ENCODE data around the gene INSC.

Gene INSC

GRCh38 chr11:15177491-15177890, 62.8 kb downstream of the INSC start:
- no peaks in the 10 kb centered on the region for H3K9me3 Mint-ChIP-seq
- H3K4me3 Mint-ChIP-seq, result no peak overlapping the region
- no peaks in the 10 kb centered on the region for H3K4me1 Mint-ChIP-seq (ENCODE audit: low read depth)
- H3K27ac Mint-ChIP-seq, result no peak overlapping the region
- H3K36me3 Mint-ChIP-seq (ENCODE audit: low read depth), result no peaks in the 10 kb centered on the region
- peaks cover 16% of the 10 kb centered on the region for H3K27me3 Mint-ChIP-seq

- no peaks in the 10 kb centered on the region for H3K4me1 Mint-ChIP-seq (ENCODE audit: low read depth)
- H3K27me3 Mint-ChIP-seq, result peaks cover 13% of the 10 kb centered on the region
These were observed 63.5 kb downstream of the INSC start for GRCh38 chr11:15178214-15178613.

GRCh38 chr11:15179167-15179566, 64.4 kb downstream of the INSC start:
- peaks cover 9% of the 10 kb centered on the region for H3K27me3 Mint-ChIP-seq
- H3K4me1 Mint-ChIP-seq (ENCODE audit: low read depth), result no peaks in the 10 kb centered on the region
- no peak overlapping the region for H3K4me3 Mint-ChIP-seq
- no peak overlapping the region for H3K27ac Mint-ChIP-seq
- H3K9me3 Mint-ChIP-seq, result no peaks in the 10 kb centered on the region
- no peaks in the 10 kb centered on the region for H3K36me3 Mint-ChIP-seq (ENCODE audit: low read depth)

More at GRCh38 chr11:15178214-15178613, 63.5 kb downstream of the INSC start:
- no peak overlapping the region for H3K4me3 Mint-ChIP-seq
- H3K36me3 Mint-ChIP-seq (ENCODE audit: low read depth), result no peaks in the 10 kb centered on the region
- no peak overlapping the region for H3K27ac Mint-ChIP-seq
- no peaks in the 10 kb centered on the region for H3K9me3 Mint-ChIP-seq

GRCh38 chr11:15180212-15180792, 65.6 kb downstream of the INSC start:
- no peaks in the 10 kb centered on the region for H3K9me3 Mint-ChIP-seq
- no peak overlapping the region for H3K4me3 Mint-ChIP-seq
- H3K27me3 Mint-ChIP-seq, result peaks cover 7% of the 10 kb centered on the region
- no peaks in the 10 kb centered on the region for H3K36me3 Mint-ChIP-seq (ENCODE audit: low read depth)
- no peaks in the 10 kb centered on the region for H3K4me1 Mint-ChIP-seq (ENCODE audit: low read depth)
- no peak overlapping the region for H3K27ac Mint-ChIP-seq

- no peaks in the 10 kb centered on the region for H3K36me3 Mint-ChIP-seq (ENCODE audit: low read depth)
These were observed 67.6 kb downstream of the INSC start for GRCh38 chr11:15182372-15182771.

GRCh38 chr11:15185021-15185420, 70.3 kb downstream of the INSC start:
- Mint-ChIP-seq H3K27me3 (peaks cover 12% of the 10 kb centered on the region), H3K36me3 (ENCODE audit: low read depth) (no peaks in the 10 kb centered on the region), H3K4me3 (no peak overlapping the region), H3K9me3 (no peaks in the 10 kb centered on the region), H3K27ac (no peak overlapping the region), H3K4me1 (ENCODE audit: low read depth) (no peaks in the 10 kb centered on the region)

More at GRCh38 chr11:15182372-15182771, 67.6 kb downstream of the INSC start:
- H3K9me3 Mint-ChIP-seq, result no peaks in the 10 kb centered on the region
- H3K27me3 Mint-ChIP-seq, result peaks cover 7% of the 10 kb centered on the region
- no peak overlapping the region for H3K27ac Mint-ChIP-seq
- no peak overlapping the region for H3K4me3 Mint-ChIP-seq
- H3K4me1 Mint-ChIP-seq (ENCODE audit: low read depth), result no peaks in the 10 kb centered on the region

GRCh38 chr11:15186146-15186545, 71.4 kb downstream of the INSC start:
- Mint-ChIP-seq H3K4me1 (ENCODE audit: low read depth) (no peaks in the 10 kb centered on the region), H3K27ac (no peak overlapping the region), H3K36me3 (ENCODE audit: low read depth) (no peaks in the 10 kb centered on the region), H3K9me3 (no peaks in the 10 kb centered on the region), H3K27me3 (peaks cover 13% of the 10 kb centered on the region), H3K4me3 (no peak overlapping the region)

- H3K27me3 Mint-ChIP-seq, result peaks cover 16% of the 10 kb centered on the region
- H3K4me3 Mint-ChIP-seq, result no peak overlapping the region
- H3K27ac Mint-ChIP-seq, result no peak overlapping the region
- H3K36me3 Mint-ChIP-seq (ENCODE audit: low read depth), result no peaks in the 10 kb centered on the region
- H3K4me1 Mint-ChIP-seq (ENCODE audit: low read depth), result no peaks in the 10 kb centered on the region
- H3K9me3 Mint-ChIP-seq, result no peaks in the 10 kb centered on the region
These were observed 74.5 kb downstream of the INSC start for GRCh38 chr11:15189189-15189588.

GRCh38 chr11:15189641-15190365, 75.1 kb downstream of the INSC start:
- Mint-ChIP-seq H3K27me3 (peaks cover 16% of the 10 kb centered on the region), H3K36me3 (ENCODE audit: low read depth) (no peaks in the 10 kb centered on the region), H3K4me3 (no peak overlapping the region), H3K9me3 (no peaks in the 10 kb centered on the region), H3K27ac (no peak overlapping the region), H3K4me1 (ENCODE audit: low read depth) (no peaks in the 10 kb centered on the region)

- H3K4me3 Mint-ChIP-seq, result no peak overlapping the region
- no peaks in the 10 kb centered on the region for H3K9me3 Mint-ChIP-seq
- no peak overlapping the region for H3K27ac Mint-ChIP-seq
- H3K36me3 Mint-ChIP-seq (ENCODE audit: low read depth), result no peaks in the 10 kb centered on the region
- no peaks in the 10 kb centered on the region for H3K4me1 Mint-ChIP-seq (ENCODE audit: low read depth)
- H3K27me3 Mint-ChIP-seq, result peaks cover 16% of the 10 kb centered on the region
These were observed 75.9 kb downstream of the INSC start for GRCh38 chr11:15190611-15191010.

- Mint-ChIP-seq H3K4me3 (no peak overlapping the region), H3K4me1 (ENCODE audit: low read depth) (no peaks in the 10 kb centered on the region), H3K9me3 (no peaks in the 10 kb centered on the region), H3K27me3 (peaks cover 9% of the 10 kb centered on the region), H3K27ac (no peak overlapping the region), H3K36me3 (ENCODE audit: low read depth) (no peaks in the 10 kb centered on the region)
These were observed 77.4 kb downstream of the INSC start for GRCh38 chr11:15192005-15192556.

GRCh38 chr11:15194671-15195415, 80.1 kb downstream of the INSC start:
- Mint-ChIP-seq H3K9me3 (no peaks in the 10 kb centered on the region), H3K4me3 (no peak overlapping the region), H3K4me1 (ENCODE audit: low read depth) (no peaks in the 10 kb centered on the region), H3K36me3 (ENCODE audit: low read depth) (no peaks in the 10 kb centered on the region), H3K27ac (no peak overlapping the region), H3K27me3 (peaks cover 4% of the 10 kb centered on the region)

- no peak overlapping the region for H3K27ac Mint-ChIP-seq
- H3K27me3 Mint-ChIP-seq, result peaks cover 4% of the 10 kb centered on the region
- H3K9me3 Mint-ChIP-seq, result no peaks in the 10 kb centered on the region
- no peak overlapping the region for H3K4me3 Mint-ChIP-seq
- no peaks in the 10 kb centered on the region for H3K36me3 Mint-ChIP-seq (ENCODE audit: low read depth)
- H3K4me1 Mint-ChIP-seq (ENCODE audit: low read depth), result no peaks in the 10 kb centered on the region
These were observed 80.9 kb downstream of the INSC start for GRCh38 chr11:15195454-15196200.

- Mint-ChIP-seq H3K27ac (no peak overlapping the region), H3K4me3 (no peak overlapping the region)
These were observed 82.0 kb downstream of the INSC start for GRCh38 chr11:15196704-15197103.

More at GRCh38 chr11:15196704-15197103, 82.0 kb downstream of the INSC start:
- no peaks in the 10 kb centered on the region for H3K27me3 Mint-ChIP-seq
- H3K4me1 Mint-ChIP-seq (ENCODE audit: low read depth), result no peaks in the 10 kb centered on the region
- H3K36me3 Mint-ChIP-seq (ENCODE audit: low read depth), result no peaks in the 10 kb centered on the region
- H3K9me3 Mint-ChIP-seq, result no peaks in the 10 kb centered on the region

All from stimulated activated naive CD8-positive, alpha-beta T cell treated with anti-CD3 and anti-CD28 coated beads, Interleukin-15, Interleukin-2, amounts not matched to agents 100 ng/mL and 50 ng/mL, for 24 hours (primary cell).